Measurements from ENCODE around the gene ACTA1. TPM values are rescaled to one million over a fixed set of nuclear protein-coding genes. Genes with fewer than 3 reads are reported as not detected.

ACTA1 gene
- not detected in 2 replicates for total RNA-seq (2011; cell fraction: chromatin; rRNA removed; ENCODE audit: low replicate concordance)
- not detected in 2 replicates for total RNA-seq (2011; cell fraction: nucleolus; rRNA removed)
- total RNA-seq (2011; cell fraction: nucleoplasm; rRNA removed): not detected in 2 replicates
- total RNA-seq (2014; rRNA removed): 0.36 TPM in 1 of 2 replicates, not detected in the other
- not detected in 2 replicates for total RNA-seq (2014; rRNA removed; fragmentation: Illumina TruSeq; extraction: Trizol)
- total RNA-seq (2015; rRNA removed; fragmentation: Illumina TruSeq; extraction: Trizol): 0.15 TPM in 1 of 2 replicates, not detected in the other
- not detected in 2 replicates for total RNA-seq (2021)
- polyA plus RNA-seq (2011; rRNA removed): 0.07 TPM in 1 of 2 replicates, not detected in the other
- polyA plus RNA-seq (2011; cell fraction: cytosol; rRNA removed): 0.16 TPM in 1 of 2 replicates, not detected in the other
- 0.11 and 0.18 TPM in 2 replicates for polyA plus RNA-seq (2011; cell fraction: nucleus; rRNA removed)
- 0.08 and 0.14 TPM in 2 replicates for polyA plus RNA-seq (2012)
- polyA plus RNA-seq (2014; fragmentation: Illumina TruSeq; extraction: Trizol): 0.07 TPM in 1 of 2 replicates, not detected in the other
- polyA plus RNA-seq (2014; fragmentation: Nextera tagmentation; extraction: Ambion mirVana): not detected
- not detected in 2 replicates for polyA plus RNA-seq (2014; rRNA removed)
- polyA minus RNA-seq (2011; rRNA and poly(A)+ RNA removed): not detected in 2 replicates
- not detected in 2 replicates for polyA minus RNA-seq (2011; cell fraction: cytosol; rRNA and poly(A)+ RNA removed)
- not detected in 2 replicates for polyA minus RNA-seq (2011; cell fraction: nucleus; rRNA and poly(A)+ RNA removed)
- percentile 22 among the genes with signal in this experiment for Bru-seq, nascent RNA
- percentile 43 among the genes with signal in this experiment for BruChase-seq, experiment 1, labeled RNA remaining after a 2-hour chase
- BruChase-seq, experiment 2, labeled RNA remaining after a 6-hour chase: percentile 43 among the genes with signal in this experiment
- long read RNA-seq, experiment 1: 0 reads
- long read RNA-seq, experiment 2: 0 reads
- long read RNA-seq, experiment 3: 0 reads

DNA sequence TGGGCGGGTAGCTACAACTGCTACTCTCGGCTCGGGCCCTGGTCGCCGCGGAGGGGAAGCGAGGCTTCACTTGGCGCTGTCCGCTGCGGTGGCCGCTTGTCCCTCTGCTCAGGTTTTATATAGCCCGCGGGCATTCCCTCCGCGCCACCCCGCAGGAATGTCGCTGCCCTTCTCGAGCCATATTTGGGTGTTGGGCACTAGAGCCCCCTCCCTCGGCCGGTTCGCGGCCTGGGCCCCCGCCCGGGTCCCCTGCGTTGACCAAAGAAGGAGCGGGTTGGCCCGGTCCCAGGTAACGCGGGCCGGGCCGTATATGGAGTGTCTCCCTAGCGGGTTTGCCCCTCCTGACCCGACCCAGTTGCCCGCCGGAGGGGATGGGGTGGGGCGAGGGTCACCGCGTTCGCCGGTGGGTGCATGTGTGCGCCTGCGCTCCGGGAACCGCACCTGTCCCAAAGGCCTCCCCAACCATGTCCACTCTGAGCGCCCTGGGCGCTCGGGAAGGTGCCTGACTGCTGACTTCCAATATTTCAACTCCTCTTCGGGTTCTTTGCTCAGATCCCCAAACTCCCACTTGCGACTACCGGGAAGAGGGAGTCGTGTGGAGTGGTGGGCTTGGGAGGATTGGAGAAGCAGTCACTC lies at the start of gene ACTA1:
ACTA1 (minus strand) TSS at position 90 of the 636 bp plus-strand sequence. CDS start 979 bp downstream, outside the sequence.
- Histone ChIP-seq H2AFZ (ENCODE audit: low read depth, low read length) (no peak within 1 kb of the TSS), H3K27me3 (ENCODE audit: control insufficient read depth in 2 of 2, insufficient read depth in 2 of 2, low read length in 2 of 2) (peaks cover 13 to 37% of the 10 kb centered on the region in 2 experiments; a peak in 4 of 5 replicates), H4K20me1 (replicated peaks; ENCODE audit: control insufficient read depth, insufficient read depth, low read length) (0 out of 2 replicates have a peak, but pooled peaks cover 2% of the 10 kb centered on the region), H3K36me3 (ENCODE audit: control insufficient read depth, insufficient read depth, low read length) (no peaks in the 10 kb centered on the region), H3K9ac (ENCODE audit: insufficient read depth in 1 of 2, low read depth in 2 of 2, low read length in 2 of 2) (no peak within 1 kb of the TSS), H3K79me2 (ENCODE audit: control insufficient read depth, insufficient read depth, low read length) (no peaks in the 10 kb centered on the region), H3K4me1 (replicated peaks in 1 of 2; ENCODE audit: control insufficient read depth in 2 of 2, insufficient read depth in 2 of 2, low read length in 2 of 2) (peaks cover 0 to 24% of the 10 kb centered on the region in 2 experiments; a peak in 2 of 5 replicates), H3K27ac (ENCODE audit: extremely low read depth, low read depth, low read length) (no peak within 1 kb of the TSS), H3K4me2 (ENCODE audit: insufficient read depth, low read length) (no peak within 1 kb of the TSS), H3K9me3 (replicated peaks; ENCODE audit: control insufficient read depth, insufficient read depth, low read depth, low read length) (no peaks in the 10 kb centered on the region), H3K9me1 (ENCODE audit: control insufficient read depth, insufficient read depth, low read length) (no peaks in the 10 kb centered on the region), H3K4me3 (no peak within 1 kb of the TSS)
- 22% methylated on average over 46 of the region's 51 CpGs for WGBS (ENCODE audit: insufficient coverage, low coverage, missing lambda C conversion rate)
- CTCF ChIA-PET (ENCODE audit: low intra/inter-chr PET ratio): no interaction called here
- DNase-seq (ENCODE audit: extremely low read depth in 1 of 4, low spot score in 3 of 4): peak in 1 of 4 experiments; percentile 9
- no peak for FAIRE-seq
- intact Hi-C loops (cut with micrococcal nuclease) (loop anchor here (2.0 kb wide), 1 partner anchor 15 kb away; no protein-coding TSS in a partner anchor), in situ Hi-C loops (cut with MboI) (no loop called here)
- no TSS peak for BruUV-seq (replicated peaks)
- ATAC-seq: no peak
- POLR2A ChIA-PET: interaction anchor here (0.6 kb wide), 1 partner anchor 48 kb away, joined by 3 read pairs; no protein-coding TSS in a partner anchor
- TF ChIP-seq HDAC1 (IDR thresholded peaks at IDR 0.05) (no peak), ZNF263 (CRISPR knock-in tag; IDR thresholded peaks at IDR 0.05; ENCODE audit: borderline replicate concordance) (no peak), TARDBP (IDR thresholded peaks at IDR 0.05) (no peak), HDAC6 (IDR thresholded peaks at IDR 0.05; ENCODE audit: low read depth, low read length) (peak; percentile 44; the same call in 1 of the 2 replicates)
- TF ChIP-seq, protein P1, sequence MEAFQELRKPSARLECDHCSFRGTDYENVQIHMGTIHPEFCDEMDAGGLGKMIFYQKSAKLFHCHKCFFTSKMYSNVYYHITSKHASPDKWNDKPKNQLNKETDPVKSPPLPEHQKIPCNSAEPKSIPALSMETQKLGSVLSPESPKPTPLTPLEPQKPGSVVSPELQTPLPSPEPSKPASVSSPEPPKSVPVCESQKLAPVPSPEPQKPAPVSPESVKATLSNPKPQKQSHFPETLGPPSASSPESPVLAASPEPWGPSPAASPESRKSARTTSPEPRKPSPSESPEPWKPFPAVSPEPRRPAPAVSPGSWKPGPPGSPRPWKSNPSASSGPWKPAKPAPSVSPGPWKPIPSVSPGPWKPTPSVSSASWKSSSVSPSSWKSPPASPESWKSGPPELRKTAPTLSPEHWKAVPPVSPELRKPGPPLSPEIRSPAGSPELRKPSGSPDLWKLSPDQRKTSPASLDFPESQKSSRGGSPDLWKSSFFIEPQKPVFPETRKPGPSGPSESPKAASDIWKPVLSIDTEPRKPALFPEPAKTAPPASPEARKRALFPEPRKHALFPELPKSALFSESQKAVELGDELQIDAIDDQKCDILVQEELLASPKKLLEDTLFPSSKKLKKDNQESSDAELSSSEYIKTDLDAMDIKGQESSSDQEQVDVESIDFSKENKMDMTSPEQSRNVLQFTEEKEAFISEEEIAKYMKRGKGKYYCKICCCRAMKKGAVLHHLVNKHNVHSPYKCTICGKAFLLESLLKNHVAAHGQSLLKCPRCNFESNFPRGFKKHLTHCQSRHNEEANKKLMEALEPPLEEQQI (IDR thresholded peaks at IDR 0.05): no peak

Data from K562 (cell line).